Neural cell (in vitro differentiated cells): ENCODE measurements around the gene PEX13.

ENCODE experiments used
- CTCF ChIP-seq: fragments of 450-650 bp; IDR thresholded peaks from 2 replicates; pipeline ENCODE4 v1.5.1; 2014; ENCODE audit warnings: antibody characterized with exemption, mild to moderate bottlenecking, moderate library complexity; ENCODE audit not compliant: poor library complexity, severe bottlenecking
- EP300 ChIP-seq: fragments of 450-650 bp; conservative IDR thresholded peaks from 2 replicates; pipeline ENCODE4 v1.6.1; 2014; ENCODE audit warnings: antibody characterized with exemption, mild to moderate bottlenecking, moderate library complexity; ENCODE audit not compliant: poor library complexity, severe bottlenecking
- EZH2 ChIP-seq: fragments of 200-600, 300-800 bp; shearing (Covaris generic), sonication (generic); IDR thresholded peaks from 2 replicates; pipeline ENCODE4 v1.6.1; 2014; ENCODE audit warnings: antibody characterized with exemption, low read length, borderline replicate concordance, mild to moderate bottlenecking; ENCODE audit not compliant: insufficient read depth, poor library complexity, severe bottlenecking
- RAD21 ChIP-seq: fragments of 450-650 bp; conservative IDR thresholded peaks from 2 replicates; pipeline ENCODE4 v1.6.1; 2014; ENCODE audit warnings: antibody characterized with exemption, mild to moderate bottlenecking, moderate library complexity
- REST ChIP-seq: IDR thresholded peaks from 2 replicates; pipeline ENCODE4 v1.6.1; 2012; ENCODE audit warnings: borderline replicate concordance

- no peak for TF ChIP-seq EZH2
- TF ChIP-seq CTCF, result no peak
- no peak for TF ChIP-seq REST
- TF ChIP-seq EP300, result no peak
- TF ChIP-seq RAD21, result no peak
These were observed 1.5 kb upstream of the PEX13 start for GRCh38 chr2:61015976-61016375.
